ENCODE results near the gene ZNF845.
"Not testable (repeated sequence)": the region's sequence is repeated elsewhere in the genome, so short reads cannot be mapped to it uniquely, and the experiment has no call there.

Gene ZNF845

DNA sequence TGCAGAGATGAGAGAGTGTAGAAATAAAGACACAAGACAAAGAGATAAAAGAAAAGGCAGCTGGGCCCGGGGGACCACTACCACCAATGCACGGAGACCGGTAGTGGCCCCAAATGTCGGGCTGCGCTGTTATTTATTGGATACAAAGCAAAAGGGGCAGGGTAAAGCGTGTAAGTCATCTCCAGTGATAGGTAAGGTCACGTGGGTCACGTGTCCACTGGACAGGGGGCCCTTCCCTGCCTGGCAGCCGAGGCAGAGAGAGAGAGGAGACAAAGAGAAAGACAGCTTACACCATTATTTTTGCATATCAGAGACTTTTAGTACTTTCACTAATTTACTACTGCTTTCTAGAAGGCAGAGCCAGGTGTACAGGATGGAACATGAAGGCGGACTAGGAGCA, 26.5 kb downstream of the ZNF845 start:
- peaks cover 16% of the 10 kb centered on the region for H3K36me3 Mint-ChIP-seq (ENCODE audit: low read depth)

DNA sequence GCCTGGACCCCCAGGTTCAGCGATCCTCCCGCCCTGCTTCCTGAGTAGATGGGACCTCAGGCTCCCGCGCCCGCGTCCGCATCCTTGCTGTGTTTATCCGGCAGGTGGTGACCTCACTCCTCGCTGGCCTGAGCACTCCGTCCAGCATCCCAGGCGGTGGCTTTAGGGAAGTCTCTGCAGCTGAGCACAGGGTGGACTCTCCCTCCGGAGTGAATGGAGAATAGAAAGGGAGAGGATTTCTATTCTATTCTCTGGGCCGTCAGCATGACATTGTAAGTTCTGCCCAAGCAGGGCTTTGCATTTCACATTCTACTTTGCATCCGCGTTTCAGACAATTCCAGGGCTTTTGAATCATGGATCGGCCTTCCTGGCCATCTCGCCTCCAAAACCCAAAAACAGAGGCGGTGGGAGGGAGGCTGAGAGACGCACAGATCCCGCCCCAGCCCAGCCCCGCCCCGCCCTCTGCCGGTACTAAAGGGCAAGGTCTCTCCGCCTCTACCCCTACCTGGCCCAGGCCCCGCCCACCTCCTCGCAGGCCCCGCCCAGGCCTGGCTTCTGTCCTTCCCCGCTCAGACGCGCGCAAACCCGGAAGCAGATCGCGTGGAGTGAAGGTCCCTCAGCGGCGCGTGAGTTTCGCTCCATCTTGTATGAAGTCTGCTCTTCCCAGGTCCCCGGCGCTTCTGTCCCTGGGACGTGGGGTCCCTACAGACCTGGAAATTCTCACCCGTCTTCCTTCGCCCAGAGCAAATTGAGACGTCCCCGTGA, 31.8 kb downstream of the ZNF845 start, which contains the start of gene ZNF525:
TSS of gene ZNF525 (plus strand) at position 572 of the 765 bp plus-strand sequence. CDS start 6,577 bp downstream, outside the sequence.
- H3K4me1 Mint-ChIP-seq (ENCODE audit: low read depth), result peaks cover 24% of the 10 kb centered on the region
- H3K27me3 Mint-ChIP-seq, result no peaks in the 10 kb centered on the region
- peaks cover 8% of the 10 kb centered on the region for H3K9me3 Mint-ChIP-seq
- H3K27ac Mint-ChIP-seq, result peak within 1 kb of the TSS; percentile 91
- H3K36me3 Mint-ChIP-seq (ENCODE audit: low read depth), result peaks cover 22% of the 10 kb centered on the region
- peak within 1 kb of the TSS; percentile 88 for H3K4me3 Mint-ChIP-seq

More for the DNA sequence above, 26.5 kb downstream of the ZNF845 start:
- H3K4me1 Mint-ChIP-seq (ENCODE audit: low read depth); H3K27me3 Mint-ChIP-seq; H3K27ac Mint-ChIP-seq; H3K4me3 Mint-ChIP-seq: not testable (repeated sequence)
- peaks cover 28% of the 10 kb centered on the region for H3K9me3 Mint-ChIP-seq

DNA sequence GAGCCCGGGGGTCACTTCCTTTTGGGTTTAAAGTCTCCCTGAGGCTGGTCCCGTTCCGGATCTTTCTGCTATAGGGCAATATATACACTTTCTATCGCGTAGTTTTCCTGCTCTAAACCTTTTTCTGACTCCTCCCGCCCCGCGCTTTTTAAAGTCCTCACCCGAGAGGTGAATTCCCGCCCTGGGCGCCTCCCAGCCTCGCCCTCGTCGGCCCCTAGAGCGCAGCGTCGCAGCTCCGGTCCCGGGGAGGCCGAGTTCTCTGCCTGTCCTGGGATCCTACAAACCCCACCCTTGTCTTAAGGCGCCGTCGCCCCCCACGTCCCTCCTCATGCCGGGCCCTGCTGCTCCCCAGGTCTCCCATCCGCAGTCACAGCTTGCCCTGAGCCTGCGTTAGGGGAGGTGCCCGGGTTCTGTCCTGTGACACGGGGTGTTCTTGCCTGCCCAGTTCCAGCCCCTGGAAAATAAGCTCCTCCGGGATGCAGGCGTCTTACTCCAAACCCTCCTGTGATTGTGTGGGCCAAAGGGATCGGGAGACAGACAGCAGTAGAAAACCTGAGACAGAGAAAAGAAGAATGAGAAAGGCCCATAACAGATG, 32.4 kb downstream of the ZNF845 start:
- H3K36me3 Mint-ChIP-seq (ENCODE audit: low read depth), result peaks cover 29% of the 10 kb centered on the region
- H3K27ac Mint-ChIP-seq, result peak overlapping the region; percentile 91
- no peaks in the 10 kb centered on the region for H3K27me3 Mint-ChIP-seq
- peak overlapping the region; percentile 88 for H3K4me3 Mint-ChIP-seq
- H3K4me1 Mint-ChIP-seq (ENCODE audit: low read depth), result peaks cover 24% of the 10 kb centered on the region
- H3K9me3 Mint-ChIP-seq, result peaks cover 11% of the 10 kb centered on the region

DNA sequence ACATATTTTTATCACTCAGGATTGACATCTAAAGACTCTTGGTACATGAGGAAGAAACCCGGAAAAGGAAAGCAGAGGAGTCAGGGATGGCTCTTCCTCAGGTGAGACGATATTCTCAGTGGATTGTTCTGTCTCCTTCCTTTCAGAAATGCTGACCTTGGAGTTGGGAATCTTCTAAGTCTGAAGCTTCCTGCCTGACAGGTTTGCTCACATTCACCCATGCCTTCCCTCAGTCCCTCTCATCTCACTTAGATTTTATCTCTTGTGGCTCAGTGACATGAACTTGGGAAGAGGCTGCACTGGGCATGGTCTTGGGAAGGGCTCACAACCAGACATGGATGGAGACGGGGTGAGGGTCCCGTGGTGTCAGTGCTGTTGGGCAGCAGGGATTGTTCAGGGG, 38.6 kb downstream of the ZNF845 start:
- Mint-ChIP-seq H3K27ac (no peak overlapping the region), H3K4me3 (no peak overlapping the region), H3K27me3 (no peaks in the 10 kb centered on the region), H3K4me1 (ENCODE audit: low read depth) (peaks cover 9% of the 10 kb centered on the region), H3K9me3 (peaks cover 14% of the 10 kb centered on the region), H3K36me3 (ENCODE audit: low read depth) (peaks cover 87% of the 10 kb centered on the region)

DNA sequence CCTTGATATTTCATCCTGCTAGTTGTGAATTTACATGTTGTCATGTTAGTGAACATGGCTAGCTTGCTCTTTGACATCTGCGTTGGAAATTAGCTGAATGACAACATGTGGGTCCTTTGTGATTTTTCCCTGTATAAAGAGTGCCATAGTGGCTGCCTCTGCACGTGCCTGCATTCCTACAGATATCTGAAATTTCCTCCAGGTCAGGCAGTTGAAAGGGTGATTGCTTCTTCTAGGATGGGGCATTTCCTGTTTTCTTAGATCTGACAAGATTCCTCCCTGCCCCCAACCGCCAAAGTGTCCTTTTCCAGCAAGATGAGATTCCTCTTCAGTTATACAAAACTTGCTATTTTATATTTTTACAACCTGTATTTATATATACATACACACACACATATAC, 40.7 kb downstream of the ZNF845 start:
- Mint-ChIP-seq H3K4me1 (ENCODE audit: low read depth) (no peaks in the 10 kb centered on the region), H3K4me3 (no peak overlapping the region), H3K27ac (no peak overlapping the region), H3K36me3 (ENCODE audit: low read depth) (peaks cover 88% of the 10 kb centered on the region), H3K9me3 (peaks cover 16% of the 10 kb centered on the region), H3K27me3 (no peaks in the 10 kb centered on the region)

DNA sequence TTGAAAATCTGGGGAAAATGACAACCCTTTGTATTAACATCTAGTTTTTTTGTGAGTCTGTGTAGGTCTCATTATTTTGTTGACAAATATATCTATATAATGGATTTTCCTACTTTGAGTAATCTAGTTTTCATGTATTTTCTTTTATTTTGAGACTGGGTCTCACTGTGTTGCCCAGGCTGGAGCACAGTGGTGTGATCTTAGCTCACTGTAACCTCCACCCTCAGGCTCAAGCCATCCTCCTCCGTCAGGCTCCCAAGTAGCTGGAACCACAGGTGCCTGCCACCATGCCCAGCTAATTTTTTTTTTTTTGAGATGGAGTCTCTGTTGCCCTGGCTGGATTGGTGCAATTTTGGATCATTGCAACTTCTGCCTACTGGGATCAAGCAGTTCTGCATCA, 41.2 kb downstream of the ZNF845 start:
- no peaks in the 10 kb centered on the region for H3K4me1 Mint-ChIP-seq (ENCODE audit: low read depth)
- H3K36me3 Mint-ChIP-seq (ENCODE audit: low read depth), result peaks cover 91% of the 10 kb centered on the region
- no peaks in the 10 kb centered on the region for H3K27me3 Mint-ChIP-seq
- H3K9me3 Mint-ChIP-seq, result peaks cover 18% of the 10 kb centered on the region
- H3K27ac Mint-ChIP-seq, result no peak overlapping the region
- H3K4me3 Mint-ChIP-seq, result no peak overlapping the region

DNA sequence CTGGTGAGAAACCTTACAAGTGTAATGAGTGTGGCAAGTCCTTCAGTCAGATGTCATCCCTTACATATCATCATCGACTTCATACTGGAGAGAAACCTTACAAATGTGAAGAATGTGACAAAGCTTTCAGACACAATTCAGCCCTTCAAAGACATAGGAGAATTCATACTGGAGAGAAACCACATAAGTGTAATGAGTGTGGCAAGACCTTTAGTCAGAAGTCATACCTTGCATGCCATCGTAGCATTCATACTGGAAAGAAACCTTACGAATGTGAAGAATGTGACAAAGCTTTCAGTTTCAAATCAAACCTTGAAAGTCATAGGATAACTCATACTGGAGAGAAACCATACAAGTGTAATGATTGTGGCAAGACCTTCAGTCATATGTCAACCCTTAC, 47.8 kb downstream of the ZNF845 start:
- no peaks in the 10 kb centered on the region for H3K27me3 Mint-ChIP-seq
- no peaks in the 10 kb centered on the region for H3K4me1 Mint-ChIP-seq (ENCODE audit: low read depth)
- no peak overlapping the region for H3K4me3 Mint-ChIP-seq
- no peak overlapping the region for H3K27ac Mint-ChIP-seq
- H3K36me3 Mint-ChIP-seq (ENCODE audit: low read depth), result peaks cover 95% of the 10 kb centered on the region
- H3K9me3 Mint-ChIP-seq, result peaks cover 64% of the 10 kb centered on the region

DNA sequence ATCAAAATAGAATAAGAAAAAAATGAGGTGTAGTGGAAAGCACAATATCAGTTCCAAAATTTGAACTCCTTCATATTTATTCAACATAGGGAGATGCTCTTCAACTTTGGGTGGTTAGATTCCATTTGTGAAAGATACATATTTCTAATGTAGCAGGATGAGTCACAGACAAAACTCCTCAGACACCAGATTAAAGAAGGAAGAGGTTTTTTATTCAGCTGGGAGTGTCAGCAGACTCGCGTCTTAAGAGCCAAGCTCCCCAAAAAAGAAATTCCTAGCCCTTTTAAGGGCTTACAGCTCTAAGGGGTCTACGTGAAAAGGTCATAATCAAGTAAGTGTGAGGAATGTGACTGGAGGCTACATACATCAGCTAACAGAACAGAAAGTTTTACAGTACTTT, 54.6 kb downstream of the ZNF845 start:
- H3K36me3 Mint-ChIP-seq (ENCODE audit: low read depth), result peaks cover 58% of the 10 kb centered on the region
- H3K27ac Mint-ChIP-seq, result no peak overlapping the region
- no peaks in the 10 kb centered on the region for H3K27me3 Mint-ChIP-seq
- peaks cover 43% of the 10 kb centered on the region for H3K9me3 Mint-ChIP-seq
- H3K4me1 Mint-ChIP-seq (ENCODE audit: low read depth), result no peaks in the 10 kb centered on the region
- H3K4me3 Mint-ChIP-seq, result no peak overlapping the region

DNA sequence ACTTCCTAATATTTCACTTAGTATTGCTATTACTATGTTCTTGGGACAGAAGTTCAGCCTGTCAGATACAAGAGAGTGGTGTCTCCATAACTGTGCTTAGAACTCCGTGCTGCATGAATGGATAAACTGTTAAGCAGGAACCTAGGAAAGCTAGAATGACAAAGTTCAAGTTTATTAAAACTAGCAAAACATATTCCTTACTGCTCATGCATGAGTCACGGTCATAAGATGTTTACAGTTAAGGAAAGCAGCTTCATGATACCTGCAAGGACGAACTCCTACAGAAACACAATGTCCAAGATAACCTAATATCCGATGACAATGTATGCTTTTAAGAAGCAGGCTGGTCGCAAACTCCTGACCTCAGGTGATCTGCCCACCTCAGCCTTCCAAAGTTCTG, 55.4 kb downstream of the ZNF845 start:
- Mint-ChIP-seq H3K36me3 (ENCODE audit: low read depth) (peaks cover 51% of the 10 kb centered on the region), H3K4me1 (ENCODE audit: low read depth) (no peaks in the 10 kb centered on the region), H3K27me3 (no peaks in the 10 kb centered on the region), H3K9me3 (peaks cover 43% of the 10 kb centered on the region), H3K4me3 (no peak overlapping the region), H3K27ac (no peak overlapping the region)

DNA sequence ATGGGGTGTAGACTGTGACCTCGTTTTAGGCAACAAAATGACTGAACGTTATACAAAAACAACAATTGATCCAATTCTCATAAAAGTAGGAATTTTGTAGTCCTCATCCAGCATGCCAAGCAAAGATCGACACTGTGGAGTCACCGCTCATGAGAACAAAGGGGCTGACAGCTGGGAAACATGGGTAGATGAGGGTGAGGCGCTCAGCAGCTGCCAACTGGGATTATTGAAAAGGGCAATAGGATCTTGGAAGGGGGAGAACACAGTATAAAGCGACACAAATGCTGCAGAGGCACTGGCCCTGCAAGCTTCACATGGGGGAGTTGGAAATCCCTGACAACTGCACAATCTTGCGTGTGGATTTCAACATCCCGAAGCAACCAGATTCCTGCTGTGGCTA, 56.0 kb downstream of the ZNF845 start:
- Mint-ChIP-seq H3K4me3 (no peak overlapping the region), H3K36me3 (ENCODE audit: low read depth) (peaks cover 48% of the 10 kb centered on the region), H3K27me3 (no peaks in the 10 kb centered on the region), H3K9me3 (peaks cover 40% of the 10 kb centered on the region), H3K27ac (no peak overlapping the region), H3K4me1 (ENCODE audit: low read depth) (peaks cover under 1% of the 10 kb centered on the region)

DNA sequence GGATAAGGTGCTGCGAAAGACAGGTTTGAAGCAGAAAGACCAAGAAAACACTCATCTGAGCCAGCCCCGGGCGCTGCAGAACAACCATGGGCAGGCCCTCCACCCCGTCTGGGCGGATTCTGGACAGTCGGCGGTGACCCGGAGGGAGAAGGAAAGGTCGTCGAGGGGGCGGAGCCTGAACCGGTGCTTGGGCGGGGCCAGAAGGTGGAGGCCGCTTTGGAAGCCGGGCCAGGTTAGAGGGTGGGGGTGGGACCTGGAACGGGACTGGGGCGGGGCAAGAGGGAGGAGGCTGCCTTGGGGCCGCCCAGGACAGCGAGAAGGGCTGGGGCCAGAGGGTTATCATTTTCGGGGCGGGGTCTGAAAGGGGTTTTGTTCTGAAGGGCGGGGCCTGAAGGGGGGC, 56.4 kb downstream of the ZNF845 start:
- H3K4me1 Mint-ChIP-seq (ENCODE audit: low read depth), result peaks cover 4% of the 10 kb centered on the region
- H3K27ac Mint-ChIP-seq, result no peak overlapping the region
- no peaks in the 10 kb centered on the region for H3K27me3 Mint-ChIP-seq
- H3K4me3 Mint-ChIP-seq, result no peak overlapping the region
- peaks cover 44% of the 10 kb centered on the region for H3K36me3 Mint-ChIP-seq (ENCODE audit: low read depth)
- peaks cover 36% of the 10 kb centered on the region for H3K9me3 Mint-ChIP-seq

DNA sequence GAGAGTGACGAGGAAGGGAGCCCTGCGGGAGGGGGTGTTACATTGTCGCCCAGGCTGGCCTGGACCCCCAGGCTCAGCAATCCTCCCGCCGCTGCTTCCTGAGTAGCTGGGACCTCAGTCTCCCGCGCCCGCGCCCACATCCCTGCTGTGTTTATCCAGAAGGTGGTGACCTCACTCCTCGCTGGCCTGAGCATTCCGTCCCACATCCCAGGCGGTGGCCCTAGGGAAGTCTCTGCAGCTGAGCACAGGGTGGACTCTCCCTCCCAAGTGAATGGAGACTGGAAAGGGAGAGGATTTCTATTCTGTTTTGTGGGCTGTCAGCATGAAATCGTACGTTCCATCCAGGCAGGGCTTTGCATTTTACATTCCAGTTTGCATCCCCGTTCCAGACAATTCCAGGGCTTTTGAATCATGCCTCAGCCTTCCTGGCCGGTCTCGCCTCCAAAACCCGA, 61.0 kb downstream of the ZNF845 start:
- peaks cover 11% of the 10 kb centered on the region for H3K9me3 Mint-ChIP-seq
- H3K27ac Mint-ChIP-seq, result no peak overlapping the region
- peaks cover 25% of the 10 kb centered on the region for H3K36me3 Mint-ChIP-seq (ENCODE audit: low read depth)
- no peaks in the 10 kb centered on the region for H3K27me3 Mint-ChIP-seq
- H3K4me1 Mint-ChIP-seq (ENCODE audit: low read depth), result peaks cover 24% of the 10 kb centered on the region
- peak overlapping the region; percentile 92 for H3K4me3 Mint-ChIP-seq

DNA sequence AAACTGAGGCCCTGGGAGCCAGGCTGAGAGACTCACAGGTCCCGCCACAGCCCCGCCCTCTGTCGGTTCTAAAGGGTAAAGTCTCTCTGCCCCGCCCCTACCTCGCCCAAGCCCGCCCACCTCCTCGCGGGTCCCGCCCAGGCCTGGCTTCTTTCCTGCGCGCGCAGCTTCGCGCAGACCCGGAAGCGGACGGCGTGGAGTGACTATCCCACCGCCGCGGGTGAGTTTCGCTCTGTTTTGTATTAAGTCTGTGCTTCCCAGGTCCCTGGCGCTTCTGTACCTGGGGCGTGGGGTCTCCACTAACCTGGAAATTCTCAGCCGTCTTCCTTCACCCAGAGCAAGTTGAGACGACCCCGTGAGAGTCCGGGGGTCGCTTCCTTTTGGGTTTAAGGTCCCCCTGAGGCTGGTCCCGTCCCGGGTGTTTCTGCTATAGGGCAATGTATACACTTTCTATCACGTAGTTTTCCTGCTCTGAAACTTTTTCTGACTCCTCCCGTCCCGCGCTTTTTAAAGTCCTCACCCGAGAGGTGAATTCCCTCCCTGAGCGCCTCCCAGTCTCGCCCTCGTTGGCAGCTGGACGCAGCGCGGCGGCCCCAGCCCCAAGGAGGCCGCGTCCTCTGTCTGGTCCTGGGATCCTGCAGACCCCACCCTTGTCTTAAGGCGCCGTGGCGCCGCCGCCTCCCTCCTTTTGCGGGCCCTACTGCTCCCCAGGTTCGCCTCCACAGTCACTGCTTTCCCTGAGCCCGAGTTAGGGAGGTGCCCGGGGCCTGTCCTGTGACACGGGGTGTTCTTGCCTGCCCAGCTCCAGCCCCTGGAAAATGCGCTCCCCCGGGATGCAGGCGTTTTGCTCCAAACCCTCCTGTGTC, 61.7 kb downstream of the ZNF845 start, which contains the start of gene ZNF765:
TSS of gene ZNF765 (plus strand) at position 176 of the 866 bp plus-strand sequence. CDS start 2,867 bp downstream, outside the sequence.
- H3K27me3 Mint-ChIP-seq, result no peaks in the 10 kb centered on the region
- peaks cover 24% of the 10 kb centered on the region for H3K4me1 Mint-ChIP-seq (ENCODE audit: low read depth)
- peaks cover 27% of the 10 kb centered on the region for H3K36me3 Mint-ChIP-seq (ENCODE audit: low read depth)
- H3K9me3 Mint-ChIP-seq, result peaks cover 11% of the 10 kb centered on the region
- H3K27ac Mint-ChIP-seq, result peak within 1 kb of the TSS; percentile 83
- peak within 1 kb of the TSS; percentile 92 for H3K4me3 Mint-ChIP-seq

DNA sequence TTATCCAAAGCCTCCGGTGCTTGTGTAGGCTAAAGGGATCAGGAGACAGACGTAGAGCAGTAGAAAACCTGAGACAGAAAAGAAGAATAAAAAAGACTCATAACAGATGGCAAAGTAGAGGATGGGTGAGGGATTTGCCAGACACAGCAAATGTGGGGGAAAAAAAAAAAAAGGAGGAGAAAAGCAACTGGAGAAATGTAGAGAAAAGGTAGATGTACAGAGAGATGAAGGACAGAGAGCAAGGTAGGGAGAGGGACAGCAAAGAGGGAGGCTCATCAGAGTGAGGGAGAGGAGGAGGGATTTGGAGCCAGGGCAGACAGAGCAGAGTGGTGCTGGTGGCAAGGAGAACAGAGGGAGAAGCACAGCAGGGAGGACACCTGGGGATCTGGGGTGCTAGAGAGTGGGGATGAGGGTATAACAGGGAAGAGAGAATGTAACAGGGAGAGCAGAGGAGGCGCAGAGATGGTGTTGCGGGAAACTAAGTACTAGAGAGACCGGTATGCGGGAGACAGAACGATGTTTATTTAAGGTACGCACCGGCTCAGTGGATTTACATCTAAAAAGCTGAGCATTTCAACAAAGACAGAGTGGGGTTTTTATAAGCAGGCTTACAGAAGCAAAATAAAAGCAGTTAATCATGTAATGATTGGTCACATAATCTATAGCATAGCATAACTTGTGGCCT, 62.4 kb downstream of the ZNF845 start:
- Mint-ChIP-seq H3K27ac (peak overlapping the region; percentile 83), H3K4me1 (ENCODE audit: low read depth) (peaks cover 24% of the 10 kb centered on the region), H3K36me3 (ENCODE audit: low read depth) (peaks cover 29% of the 10 kb centered on the region), H3K4me3 (peak overlapping the region; percentile 92), H3K9me3 (peaks cover 13% of the 10 kb centered on the region)
- H3K27me3 Mint-ChIP-seq, result not testable (repeated sequence)
